ENCODE results near the gene DKKL1.
"Not testable (repeated sequence)": the region's sequence is repeated elsewhere in the genome, so short reads cannot be mapped to it uniquely, and the experiment has no call there.

Gene DKKL1

DNA sequence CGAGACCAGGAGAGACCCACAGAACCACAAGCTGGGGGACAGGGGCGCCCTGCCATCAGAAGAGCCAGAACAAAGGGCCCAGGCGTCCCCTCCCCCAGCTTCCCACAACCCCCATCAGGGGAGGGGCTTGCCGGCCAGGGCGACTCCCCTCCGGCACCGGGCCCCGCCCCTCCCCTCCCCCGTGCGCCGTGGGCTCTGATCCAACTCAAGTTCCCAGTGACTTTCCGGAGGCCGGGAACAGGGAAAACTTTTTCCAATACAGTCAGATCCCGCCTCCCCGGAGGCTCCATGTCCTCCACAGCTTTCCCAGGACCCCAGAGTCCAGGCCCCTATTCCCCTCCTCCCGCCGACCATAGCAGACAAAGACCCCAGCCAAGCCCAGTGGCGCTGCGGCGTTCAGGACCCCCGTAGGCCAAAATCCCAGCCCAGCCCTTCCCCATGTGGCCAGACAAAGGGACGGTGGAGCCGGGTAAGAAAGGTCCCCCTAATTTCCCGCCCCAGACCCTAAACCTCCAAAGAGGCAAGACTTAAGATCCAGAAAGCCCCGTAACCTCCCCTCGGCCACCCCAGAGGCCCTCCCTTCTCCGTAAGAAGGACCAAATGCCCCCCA lies 2.1 kb upstream of the DKKL1 start:
- DNase-seq (ENCODE audit: low read depth in 2 of 2, low spot score in 1 of 2): no peak

DNA sequence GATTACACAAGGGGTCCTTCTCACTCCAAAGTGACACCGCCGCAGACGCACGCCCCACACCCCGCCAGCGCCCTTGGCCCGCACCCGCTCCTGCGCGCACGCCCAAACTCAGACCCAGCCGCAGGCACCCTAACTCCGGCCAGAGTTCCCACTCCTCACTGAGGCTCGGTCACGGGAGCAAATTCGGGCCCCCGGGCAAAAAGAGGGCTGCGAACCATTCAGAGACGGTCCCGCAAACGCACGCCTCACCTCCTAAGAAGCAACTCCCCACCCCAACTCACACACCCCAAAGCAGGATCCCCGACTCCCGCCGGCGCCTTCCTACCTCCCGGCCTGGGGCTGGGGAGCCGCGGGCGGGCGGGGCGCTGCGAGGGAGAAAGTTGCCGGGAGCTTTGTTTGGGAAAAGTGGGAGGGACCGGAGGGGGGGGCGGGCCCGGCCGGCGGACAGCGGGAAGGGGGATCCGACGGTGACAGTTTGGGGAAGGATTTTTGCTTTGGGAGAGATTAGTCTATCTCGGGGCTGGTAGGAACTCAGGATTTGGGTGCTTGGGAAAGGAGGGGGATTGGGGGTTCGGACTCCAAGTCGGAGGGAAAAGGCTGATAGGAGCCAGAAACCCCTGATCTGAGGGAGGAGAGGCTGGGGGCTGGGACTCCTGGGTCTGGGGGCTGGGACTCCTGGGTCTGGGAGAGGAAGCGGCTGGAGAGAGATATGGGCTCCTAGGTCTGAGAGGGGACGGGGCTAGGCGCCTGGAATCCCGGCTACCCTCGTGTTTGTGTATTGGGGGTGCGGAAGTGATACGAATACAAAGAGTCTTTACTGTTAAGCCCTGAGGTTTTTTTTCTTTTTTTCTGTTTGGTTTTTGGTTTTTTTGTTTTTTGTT lies 1.4 kb upstream of the DKKL1 start, which contains the start of gene TEAD2:
TSS of gene TEAD2 (minus strand) at position 369 of the 881 bp plus-strand sequence. CDS start 2,341 bp downstream, outside the sequence.
- no peak for DNase-seq (ENCODE audit: low read depth in 2 of 2, low spot score in 1 of 2)

GRCh38 chr19:49362929-49363267 lies 779 bp upstream of the DKKL1 start:
- no peak for DNase-seq (ENCODE audit: low read depth in 2 of 2, low spot score in 1 of 2)

- no peak for DNase-seq (ENCODE audit: low read depth in 2 of 2, low spot score in 1 of 2)
Measured at GRCh38 chr19:49364083-49364737, 533 bp downstream of the DKKL1 start.

DNA sequence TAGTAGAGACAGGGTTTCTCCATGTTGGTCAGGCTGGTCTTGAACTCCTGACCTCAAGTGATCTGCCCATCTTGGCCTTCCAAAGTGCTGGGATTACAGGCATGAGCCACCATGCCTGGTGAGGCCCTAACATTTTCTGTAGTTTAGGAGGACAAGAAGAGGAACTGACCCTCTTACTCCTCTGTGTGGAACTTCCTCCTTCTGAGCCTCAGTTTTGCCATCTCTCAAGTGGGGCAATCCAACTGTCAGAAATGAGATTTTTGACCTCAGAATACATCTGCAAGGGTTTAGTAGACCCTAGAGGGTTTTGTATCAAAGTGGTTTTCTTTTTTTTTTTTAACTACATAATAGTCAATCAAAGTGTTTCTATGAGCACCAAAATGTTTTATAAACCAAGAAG lies 2.4 kb downstream of the DKKL1 start:
- no peak for DNase-seq (ENCODE audit: low read depth in 2 of 2, low spot score in 1 of 2)

- DNase-seq (ENCODE audit: low read depth in 2 of 2, low spot score in 1 of 2): no peak
Measured at GRCh38 chr19:49368711-49369358, 5.2 kb downstream of the DKKL1 start.

DNA sequence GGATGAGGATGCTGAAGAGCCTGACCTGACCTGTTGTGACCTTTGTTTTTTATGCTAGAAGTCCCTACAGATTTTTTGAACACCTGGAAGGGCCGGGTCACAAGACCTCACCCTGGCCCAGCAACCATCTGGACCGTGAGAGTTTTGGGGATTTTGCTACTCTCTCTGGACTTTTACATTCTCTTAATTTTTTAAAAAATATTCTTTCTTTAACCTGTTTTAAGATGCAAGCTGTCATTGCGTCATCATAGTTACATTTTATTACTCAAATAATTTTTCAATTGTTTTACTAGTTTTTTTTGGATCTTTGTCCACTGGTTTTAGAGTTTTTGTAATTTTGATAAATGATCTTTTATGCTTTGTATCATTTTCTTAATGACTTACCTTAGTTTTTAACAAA lies 7.5 kb downstream of the DKKL1 start:
- no peak for DNase-seq (ENCODE audit: low read depth in 2 of 2, low spot score in 1 of 2)

GRCh38 chr19:49373174-49373573 lies 9.5 kb downstream of the DKKL1 start:
- DNase-seq (ENCODE audit: low read depth in 2 of 2, low spot score in 1 of 2): not testable (repeated sequence)

- DNase-seq (ENCODE audit: low read depth in 2 of 2, low spot score in 1 of 2): no peak
Measured at GRCh38 chr19:49374665-49375434, 11.2 kb downstream of the DKKL1 start.

DNA sequence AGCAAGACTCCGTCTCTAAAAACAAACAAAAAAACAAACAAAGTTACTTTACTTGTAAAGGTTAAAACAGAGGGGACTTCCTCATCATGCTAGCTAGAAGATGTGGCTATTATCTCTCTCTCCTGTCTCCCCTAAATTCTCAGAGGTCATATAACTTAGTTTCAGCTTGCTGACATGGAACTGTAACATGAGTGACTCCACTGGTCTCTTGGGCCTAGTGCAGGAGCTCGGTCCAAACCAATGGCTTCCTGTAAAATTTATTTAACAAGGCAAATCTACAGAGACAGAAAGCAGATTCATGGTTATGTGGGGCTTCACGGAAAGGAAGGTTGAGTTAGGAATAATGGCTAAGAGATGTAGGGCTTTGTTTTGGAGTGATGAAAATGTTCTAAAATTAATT lies 14.8 kb downstream of the DKKL1 start:
- DNase-seq (ENCODE audit: low read depth in 2 of 2, low spot score in 1 of 2): no peak

DNA sequence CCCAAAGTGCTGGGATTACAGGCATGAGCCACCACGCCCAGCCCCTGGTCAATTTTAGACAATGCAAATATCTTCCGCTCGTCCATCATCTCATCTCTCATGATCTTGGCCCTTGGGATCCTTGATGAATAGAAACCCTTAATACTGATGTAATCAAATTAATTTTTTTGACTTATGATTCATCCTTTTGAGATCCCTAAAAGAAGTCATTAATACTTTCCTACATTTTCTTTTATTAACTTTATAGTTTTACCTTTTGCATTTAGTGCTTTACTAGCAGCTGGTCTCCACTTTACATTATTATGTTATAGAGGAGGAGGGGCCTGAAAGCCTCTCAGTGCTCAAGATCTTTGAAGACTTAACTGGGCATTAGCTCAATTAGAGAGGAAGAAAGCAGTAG lies 16.7 kb downstream of the DKKL1 start:
- DNase-seq (ENCODE audit: low read depth in 2 of 2, low spot score in 1 of 2): no peak

GRCh38 chr19:49382639-49383038 lies 19.0 kb downstream of the DKKL1 start:
- DNase-seq (ENCODE audit: low read depth in 2 of 2, low spot score in 1 of 2): no peak

DNA sequence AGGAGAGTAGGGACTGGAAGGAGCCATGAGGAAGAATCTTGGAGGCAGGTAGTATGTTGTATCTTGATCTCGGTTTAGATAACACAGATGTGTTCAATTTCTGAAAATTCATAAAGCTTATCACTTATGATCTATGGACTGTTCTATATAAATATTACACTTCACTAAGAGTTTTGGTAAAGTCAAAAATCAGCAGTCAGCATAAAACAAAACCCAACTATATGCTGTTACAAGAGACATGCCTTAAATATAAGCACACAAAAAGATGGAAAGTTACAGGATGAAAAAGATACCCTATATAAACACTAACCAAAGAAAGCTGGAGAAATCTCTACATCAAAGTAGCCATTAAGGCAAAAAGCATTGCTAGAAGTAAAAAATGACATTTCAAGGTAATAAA lies 19.9 kb downstream of the DKKL1 start:
- DNase-seq (ENCODE audit: low read depth in 2 of 2, low spot score in 1 of 2): no peak

DNA sequence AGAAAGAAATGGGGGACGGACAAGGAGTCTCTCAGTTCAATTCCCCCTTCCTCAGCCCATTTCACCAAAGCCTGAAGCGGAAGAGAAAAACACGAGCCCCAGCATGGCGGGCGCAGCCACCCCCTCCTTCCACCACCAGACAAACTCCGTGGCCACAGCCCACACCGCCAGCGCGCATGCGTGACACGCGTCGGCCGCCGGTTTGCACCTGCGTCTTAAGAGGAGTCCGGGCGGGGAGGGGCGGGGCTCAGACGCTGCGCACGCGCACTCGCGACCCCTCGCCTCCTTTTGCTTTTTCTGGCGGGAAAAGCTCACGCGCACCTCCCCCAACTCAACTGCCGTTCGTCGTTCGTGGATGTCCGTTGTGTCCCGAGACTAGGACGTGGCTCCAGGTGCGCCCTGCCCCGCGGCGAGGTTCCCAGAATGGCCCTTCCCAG lies 24.3 kb downstream of the DKKL1 start, which contains the start of gene KASH5:
TSS of gene KASH5 (plus strand) at position 314 of the 437 bp plus-strand sequence. CDS start 2,635 bp downstream, outside the sequence.
- peak; percentile 72 to 76 for DNase-seq (ENCODE audit: low read depth in 2 of 2, low spot score in 1 of 2)

- DNase-seq (ENCODE audit: low read depth in 2 of 2, low spot score in 1 of 2): no peak
Measured at GRCh38 chr19:49389406-49389805, 25.7 kb downstream of the DKKL1 start.

- no peak for DNase-seq (ENCODE audit: low read depth in 2 of 2, low spot score in 1 of 2)
Measured at GRCh38 chr19:49390131-49390928, 26.7 kb downstream of the DKKL1 start.

DNA sequence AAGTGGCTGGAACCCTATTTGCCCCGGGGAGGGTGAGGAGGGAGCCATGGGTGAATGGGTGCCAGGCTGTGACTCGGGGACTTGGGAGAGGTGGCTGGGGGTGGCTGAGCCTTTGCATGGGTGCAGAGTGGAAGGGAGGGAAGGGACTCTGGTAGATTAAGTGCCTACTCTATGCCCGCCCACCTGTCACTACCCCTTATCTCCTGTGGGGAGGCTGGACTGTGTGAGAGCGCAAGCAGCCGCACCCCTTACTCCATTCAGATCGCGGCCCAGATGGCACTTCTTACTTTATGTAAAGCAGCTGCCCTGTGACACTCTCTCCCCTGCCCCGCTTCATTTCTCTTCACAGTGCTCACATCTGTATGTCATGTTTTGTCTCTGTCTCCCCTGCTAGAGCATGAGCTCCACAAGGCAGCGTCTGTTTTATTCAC lies 27.3 kb downstream of the DKKL1 start:
- no peak for DNase-seq (ENCODE audit: low read depth in 2 of 2, low spot score in 1 of 2)

- peak; percentile 56 to 58 for DNase-seq (ENCODE audit: low read depth in 2 of 2, low spot score in 1 of 2)
Measured at GRCh38 chr19:49391581-49392399, 28.1 kb downstream of the DKKL1 start.

GRCh38 chr19:49393881-49394280 lies 30.2 kb downstream of the DKKL1 start:
- DNase-seq (ENCODE audit: low read depth in 2 of 2, low spot score in 1 of 2): no peak

Data from stimulated activated CD8-positive, alpha-beta memory T cell treated with anti-CD3 and anti-CD28 coated beads, Interleukin-4, amount 100 ng/mL, for 4 hours (primary cell).